Fibroblast of villous mesenchyme (primary cell): Measurements from ENCODE around the gene SLIT3. TPM values are rescaled to one million over a fixed set of nuclear protein-coding genes. Genes with fewer than 3 reads are reported as not detected.

ENCODE experiments used
- DNase-seq: peaks from one replicate; pipeline ENCODE4 v3.0.0-alpha.2; 2010; ENCODE audit warnings: low read depth
- H3K4me3 ChIP-seq: 2 replicates; pipeline ENCODE4 v1.5.1; 2011; ENCODE audit warnings: low read depth, mild to moderate bottlenecking, low read length
- total RNA-seq: library from RNA; depleted of rRNA; stranded (reverse); fragments of >200 nt; gene quantifications from 2 replicates; pipeline ENCODE4 v1.2.3, GENCODE V29; 2012
- TF ChIP-seq, protein P1 (sequence below): IDR thresholded peaks from 2 replicates; pipeline ENCODE4 v1.5.1; 2012; ENCODE audit warnings: low read depth, mild to moderate bottlenecking, low read length; ENCODE audit not compliant: insufficient read depth

The SLIT3 gene
- total RNA-seq, 1 donor, result under 0.01 TPM

DNA sequence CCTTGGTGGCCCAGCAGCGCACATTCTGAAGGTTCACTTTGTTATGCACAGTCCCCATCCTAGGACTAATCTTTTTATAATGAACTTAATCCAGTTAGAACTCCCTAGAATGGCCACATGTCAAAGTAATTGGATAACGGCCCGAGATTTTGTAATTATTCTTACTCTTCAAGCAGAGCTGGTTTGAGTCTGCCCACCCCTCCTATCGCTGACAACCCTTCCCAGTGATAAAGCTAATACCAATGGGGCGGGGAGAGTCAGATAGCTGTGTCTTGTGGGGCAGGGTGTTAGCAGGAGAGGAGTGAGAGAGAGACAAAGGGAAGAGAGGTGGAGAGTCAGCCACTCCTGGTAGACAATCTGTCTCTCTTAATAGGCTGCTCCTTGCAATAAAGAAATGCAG lies 356.9 kb downstream of the SLIT3 start:
- no peak for DNase-seq
- TF ChIP-seq, protein P1, sequence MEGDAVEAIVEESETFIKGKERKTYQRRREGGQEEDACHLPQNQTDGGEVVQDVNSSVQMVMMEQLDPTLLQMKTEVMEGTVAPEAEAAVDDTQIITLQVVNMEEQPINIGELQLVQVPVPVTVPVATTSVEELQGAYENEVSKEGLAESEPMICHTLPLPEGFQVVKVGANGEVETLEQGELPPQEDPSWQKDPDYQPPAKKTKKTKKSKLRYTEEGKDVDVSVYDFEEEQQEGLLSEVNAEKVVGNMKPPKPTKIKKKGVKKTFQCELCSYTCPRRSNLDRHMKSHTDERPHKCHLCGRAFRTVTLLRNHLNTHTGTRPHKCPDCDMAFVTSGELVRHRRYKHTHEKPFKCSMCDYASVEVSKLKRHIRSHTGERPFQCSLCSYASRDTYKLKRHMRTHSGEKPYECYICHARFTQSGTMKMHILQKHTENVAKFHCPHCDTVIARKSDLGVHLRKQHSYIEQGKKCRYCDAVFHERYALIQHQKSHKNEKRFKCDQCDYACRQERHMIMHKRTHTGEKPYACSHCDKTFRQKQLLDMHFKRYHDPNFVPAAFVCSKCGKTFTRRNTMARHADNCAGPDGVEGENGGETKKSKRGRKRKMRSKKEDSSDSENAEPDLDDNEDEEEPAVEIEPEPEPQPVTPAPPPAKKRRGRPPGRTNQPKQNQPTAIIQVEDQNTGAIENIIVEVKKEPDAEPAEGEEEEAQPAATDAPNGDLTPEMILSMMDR, result no peak
- no peak overlapping the region for H3K4me3 ChIP-seq

DNA sequence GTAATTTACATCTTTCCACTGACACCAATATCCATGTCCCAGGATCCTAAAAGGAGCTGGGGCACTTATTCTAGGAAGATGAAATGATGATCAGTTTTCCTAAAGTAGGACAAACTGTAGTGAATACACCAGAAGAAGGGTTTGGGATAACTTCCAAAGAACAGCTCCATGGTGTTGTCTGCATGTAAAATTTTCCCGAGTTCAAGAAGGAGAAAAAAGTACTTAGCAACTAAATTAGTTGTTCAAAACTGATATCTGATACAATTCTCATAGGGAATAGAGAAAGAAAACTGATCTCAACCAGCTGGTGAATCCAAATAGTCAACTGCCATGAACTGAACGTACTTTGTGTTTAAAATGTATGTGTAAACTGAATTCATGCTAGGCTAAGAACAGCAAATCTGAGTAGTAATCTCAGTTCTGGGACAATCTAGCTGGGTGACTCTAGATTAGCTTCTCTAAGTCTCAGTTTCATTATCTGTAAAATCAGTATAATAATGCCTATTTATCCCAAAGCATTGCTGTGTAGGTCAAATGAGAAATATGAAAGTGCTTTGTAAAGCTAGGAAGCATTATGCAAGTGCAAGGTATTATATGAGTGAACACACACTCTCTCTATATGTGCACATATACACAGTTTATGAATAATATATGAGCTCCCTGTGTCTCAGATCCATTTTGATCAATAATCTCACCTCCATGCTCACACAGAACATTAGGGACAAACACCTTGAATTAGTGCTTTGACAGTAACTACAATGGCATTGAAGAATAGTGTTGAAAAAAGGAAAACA lies 357.7 kb downstream of the SLIT3 start:
- DNase-seq, result no peak
- no peak overlapping the region for H3K4me3 ChIP-seq
- TF ChIP-seq, protein P1, result no peak

DNA sequence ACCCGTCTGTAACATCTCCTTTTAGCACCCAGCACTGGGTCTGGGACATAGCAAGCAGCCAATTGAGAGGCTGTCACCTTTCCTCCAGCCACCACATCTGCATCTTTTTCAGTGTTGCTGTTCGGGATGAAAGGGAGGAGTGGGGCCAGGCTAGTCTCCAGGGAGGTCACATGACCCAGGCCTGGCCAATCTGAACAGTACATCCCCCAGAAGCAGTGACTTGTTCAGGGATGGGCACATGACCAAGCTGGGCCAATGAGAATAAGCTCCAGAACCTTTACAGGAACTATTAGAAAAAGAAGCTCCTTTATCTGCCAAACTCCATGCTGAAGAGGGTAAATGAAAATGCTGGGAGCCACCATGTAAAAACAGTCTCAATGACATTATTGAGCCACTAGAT lies 359.0 kb downstream of the SLIT3 start:
- TF ChIP-seq, protein P1, result no peak
- no peak overlapping the region for H3K4me3 ChIP-seq
- DNase-seq, result no peak

DNA sequence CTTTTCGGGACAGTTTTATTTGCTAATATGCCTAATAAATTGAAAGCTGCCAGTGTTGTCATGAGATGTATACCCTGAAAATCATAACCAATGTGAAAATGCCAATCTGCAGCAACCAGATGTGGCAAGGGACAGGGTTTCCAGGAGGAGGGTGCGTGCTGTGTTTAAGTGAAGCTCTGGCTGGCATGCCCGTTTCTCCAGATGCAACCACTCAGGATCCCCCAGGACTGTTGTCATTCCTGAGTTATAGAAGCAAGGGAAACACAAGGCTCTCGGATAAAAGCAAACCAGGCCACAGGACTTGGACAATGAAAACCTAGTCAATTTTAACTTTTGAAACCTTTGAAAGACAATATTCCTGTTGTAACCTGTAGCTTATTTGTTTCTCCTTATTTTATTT lies 360.2 kb downstream of the SLIT3 start:
- no peak overlapping the region for H3K4me3 ChIP-seq
- TF ChIP-seq, protein P1, result no peak
- no peak for DNase-seq

DNA sequence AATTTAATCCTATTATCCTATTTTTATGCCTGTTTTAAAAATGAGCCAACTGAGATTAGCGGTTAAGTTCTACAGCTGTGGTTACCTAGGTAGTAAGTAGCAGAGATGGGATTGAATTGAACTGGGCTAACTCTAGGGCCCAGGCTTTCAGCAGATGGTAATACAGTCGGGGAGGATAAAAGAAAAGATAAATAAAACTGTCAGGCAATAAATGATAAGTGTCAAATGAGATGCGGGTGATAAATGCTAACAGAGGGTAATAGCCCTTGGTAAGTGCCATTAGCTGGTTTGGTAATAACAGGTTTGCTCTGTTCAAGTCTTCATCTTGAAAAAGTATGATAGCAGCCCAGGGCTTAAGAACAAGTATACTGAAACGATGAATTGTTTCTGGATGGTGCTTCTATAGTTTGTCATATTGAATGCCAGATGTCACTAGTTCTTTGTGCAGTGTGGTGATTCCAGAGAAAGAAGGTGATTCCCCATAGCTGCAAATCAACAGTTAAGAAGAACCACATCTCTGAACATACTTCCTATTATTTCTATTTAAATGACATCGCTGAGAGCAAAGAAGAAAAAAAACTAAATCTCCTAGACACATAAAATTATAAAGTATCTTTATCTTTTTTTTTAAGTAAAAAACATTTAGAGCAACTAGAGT lies 360.9 kb downstream of the SLIT3 start:
- DNase-seq, result no peak
- no peak overlapping the region for H3K4me3 ChIP-seq
- TF ChIP-seq, protein P1, result no peak

DNA sequence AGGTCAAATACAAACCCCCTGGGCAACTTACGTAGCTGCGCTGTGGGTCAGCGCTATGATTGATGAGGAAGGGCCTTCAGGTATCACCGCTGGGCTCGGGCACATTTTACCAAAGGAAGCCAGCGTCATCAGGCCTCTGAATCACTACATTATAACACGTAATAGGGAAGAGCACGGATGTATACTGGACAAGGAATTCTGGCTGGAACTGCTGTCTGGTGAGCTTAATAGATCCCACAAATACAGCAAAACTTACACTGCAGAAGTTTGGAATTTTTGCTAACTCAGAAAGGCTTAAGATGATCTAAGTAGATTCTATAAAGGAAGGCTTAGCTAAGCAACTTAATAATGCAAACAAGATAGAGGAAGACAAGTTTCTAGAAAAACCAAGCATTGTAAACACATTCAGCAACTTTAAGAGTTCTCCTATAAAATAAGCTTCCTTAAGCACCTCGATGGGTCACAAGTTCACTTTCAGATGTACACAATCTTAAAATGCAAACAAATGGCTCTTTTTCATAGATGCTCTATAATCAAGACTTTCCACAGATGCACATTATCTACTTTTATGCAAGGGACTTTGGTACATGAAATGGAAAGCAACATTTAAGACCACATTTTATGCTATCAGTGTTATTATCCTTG lies 361.7 kb downstream of the SLIT3 start:
- peak; percentile 23 for DNase-seq
- no peak overlapping the region for H3K4me3 ChIP-seq
- TF ChIP-seq, protein P1, result no peak
